ENCODE data around the gene TMEM151B. TPM values are rescaled to one million over a fixed set of nuclear protein-coding genes. Genes with fewer than 3 reads are reported as not detected.

TMEM151B gene
- total RNA-seq, 1 donor from 2014 or later, result 0.13 TPM

DNA sequence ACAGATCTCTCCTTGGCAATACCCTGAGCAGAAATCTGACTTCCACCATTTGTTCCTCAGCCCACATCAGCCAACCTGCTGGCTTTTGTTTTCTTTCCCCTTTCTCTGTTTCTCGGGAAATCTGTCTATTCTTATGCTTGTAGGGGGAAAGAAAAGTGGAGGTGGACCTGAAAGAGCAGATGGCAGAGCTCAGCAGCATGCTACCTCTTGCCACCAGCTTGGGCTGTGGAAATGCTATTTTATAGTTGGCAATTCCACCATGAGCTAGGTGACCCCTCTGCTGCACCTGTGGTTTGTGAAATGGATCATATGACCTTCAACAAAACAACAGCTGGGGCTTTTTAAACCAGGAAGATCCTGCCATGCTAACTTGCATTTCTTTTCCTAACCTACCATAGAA is 65.4 kb downstream of the TMEM151B start:
- H3K27me3 ChIP-seq, result no peaks in the 10 kb centered on the region
- no peaks in the 10 kb centered on the region for H3K9me3 ChIP-seq (ENCODE audit: low read depth)
- Mint-ChIP-seq H3K27ac (no peak overlapping the region), H3K9me3 (no peaks in the 10 kb centered on the region), H3K27me3 (ENCODE audit: insufficient read depth, low read depth) (peaks cover 2% of the 10 kb centered on the region), H3K4me3 (no peak overlapping the region), H3K4me1 (peaks cover 20% of the 10 kb centered on the region), H3K36me3 (no peaks in the 10 kb centered on the region)
- H2AFZ ChIP-seq (replicated peaks), result no peak overlapping the region
- no peak for DNase-seq (ENCODE audit: low spot score)
- peaks cover 4% of the 10 kb centered on the region for H3K4me1 ChIP-seq
- H3K4me3 ChIP-seq, result no peak overlapping the region
- TF ChIP-seq EZH2 (IDR thresholded peaks at IDR 0.05), result no peak
- TF ChIP-seq CTCF (IDR thresholded peaks at IDR 0.05), result no peak
- TF ChIP-seq EZH2phosphoT487 (IDR thresholded peaks at IDR 0.05), result no peak
- no peaks in the 10 kb centered on the region for H3K36me3 ChIP-seq
- H3K79me2 ChIP-seq (ENCODE audit: low read depth), result no peaks in the 10 kb centered on the region
- no peak overlapping the region for H3K9ac ChIP-seq
- no peak overlapping the region for H3K27ac ChIP-seq
- H3F3A ChIP-seq (ENCODE audit: low read depth), result peaks cover 9% of the 10 kb centered on the region
- no peaks in the 10 kb centered on the region for H4K20me1 ChIP-seq (ENCODE audit: low read depth)
- no peak overlapping the region for H3K4me2 ChIP-seq

DNA sequence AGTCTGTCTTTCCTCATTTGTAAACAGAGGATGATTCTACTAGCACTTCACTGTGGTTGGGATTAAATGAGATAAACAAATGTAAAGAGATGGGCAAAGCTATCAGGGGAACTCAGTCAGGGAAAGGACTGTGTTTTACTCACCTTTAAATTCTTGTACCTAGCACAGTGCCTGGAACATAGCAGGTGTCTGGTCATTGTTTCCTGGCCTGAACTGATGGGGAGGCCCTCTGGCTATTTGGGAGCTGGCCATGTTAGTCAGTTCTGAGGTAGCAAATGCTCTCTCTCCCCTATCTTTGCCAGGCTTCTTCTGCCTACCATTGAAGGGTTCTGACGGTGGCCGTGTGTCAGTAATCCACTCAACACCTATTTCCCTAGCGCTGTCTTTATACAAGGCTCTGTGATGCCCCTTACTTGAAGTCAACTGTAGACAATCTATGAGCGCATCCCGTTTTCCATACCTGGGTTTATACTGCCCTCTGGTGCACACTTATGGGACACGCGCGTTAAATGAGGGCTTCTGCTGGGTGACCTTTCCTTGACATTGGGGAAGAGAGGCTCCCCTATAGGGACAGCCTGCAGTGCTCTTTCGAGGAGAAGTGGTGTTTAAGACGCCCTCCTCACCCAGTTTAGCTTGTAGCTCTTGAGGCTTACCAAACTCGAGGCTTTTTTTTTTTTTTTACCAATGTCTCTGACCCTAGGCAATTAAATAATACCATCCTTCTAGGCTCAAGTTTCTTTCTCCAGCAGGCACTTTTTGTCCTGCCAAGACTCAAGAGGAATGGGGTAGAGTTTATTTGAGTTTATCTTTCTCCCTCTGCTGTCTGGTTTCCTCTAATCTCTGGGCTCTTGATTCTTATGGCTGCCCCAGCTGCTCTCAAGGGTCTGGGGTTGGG is 68.2 kb downstream of the TMEM151B start:
- H3F3A ChIP-seq (ENCODE audit: low read depth), result peaks cover 9% of the 10 kb centered on the region
- Mint-ChIP-seq H3K27me3 (ENCODE audit: insufficient read depth, low read depth) (no peaks in the 10 kb centered on the region), H3K27ac (no peak overlapping the region), H3K4me1 (peaks cover 15% of the 10 kb centered on the region), H3K9me3 (no peaks in the 10 kb centered on the region), H3K36me3 (no peaks in the 10 kb centered on the region), H3K4me3 (no peak overlapping the region)
- H2AFZ ChIP-seq (replicated peaks), result no peak overlapping the region
- H3K27ac ChIP-seq, result no peak overlapping the region
- no peaks in the 10 kb centered on the region for H3K36me3 ChIP-seq
- peak; percentile 86 for TF ChIP-seq CTCF (IDR thresholded peaks at IDR 0.05)
- TF ChIP-seq EZH2 (IDR thresholded peaks at IDR 0.05), result no peak
- no peak for TF ChIP-seq EZH2phosphoT487 (IDR thresholded peaks at IDR 0.05)
- H3K9me3 ChIP-seq (ENCODE audit: low read depth), result no peaks in the 10 kb centered on the region
- peaks cover 22% of the 10 kb centered on the region for H3K27me3 ChIP-seq
- peaks cover 4% of the 10 kb centered on the region for H3K4me1 ChIP-seq
- no peaks in the 10 kb centered on the region for H3K79me2 ChIP-seq (ENCODE audit: low read depth)
- no peak overlapping the region for H3K9ac ChIP-seq
- H4K20me1 ChIP-seq (ENCODE audit: low read depth), result no peaks in the 10 kb centered on the region
- H3K4me2 ChIP-seq, result no peak overlapping the region
- no peak overlapping the region for H3K4me3 ChIP-seq
- peak; percentile 81 for DNase-seq (ENCODE audit: low spot score)

GRCh38 chr6:44339301-44339700 is 69.1 kb downstream of the TMEM151B start:
- Histone ChIP-seq H2AFZ (replicated peaks) (no peak overlapping the region), H3K27me3 (peaks cover 28% of the 10 kb centered on the region), H3K36me3 (no peaks in the 10 kb centered on the region), H3K4me3 (no peak overlapping the region), H4K20me1 (ENCODE audit: low read depth) (no peaks in the 10 kb centered on the region), H3K4me2 (no peak overlapping the region), H3K9me3 (ENCODE audit: low read depth) (no peaks in the 10 kb centered on the region), H3K9ac (no peak overlapping the region), H3K27ac (no peak overlapping the region), H3K79me2 (ENCODE audit: low read depth) (no peaks in the 10 kb centered on the region), H3K4me1 (peaks cover 4% of the 10 kb centered on the region), H3F3A (ENCODE audit: low read depth) (peaks cover 9% of the 10 kb centered on the region)
- Mint-ChIP-seq H3K27ac (no peak overlapping the region), H3K9me3 (no peaks in the 10 kb centered on the region), H3K36me3 (no peaks in the 10 kb centered on the region), H3K4me1 (peaks cover 15% of the 10 kb centered on the region), H3K27me3 (ENCODE audit: insufficient read depth, low read depth) (no peaks in the 10 kb centered on the region), H3K4me3 (no peak overlapping the region)
- TF ChIP-seq EZH2 (IDR thresholded peaks at IDR 0.05), result no peak
- no peak for TF ChIP-seq EZH2phosphoT487 (IDR thresholded peaks at IDR 0.05)
- TF ChIP-seq CTCF (IDR thresholded peaks at IDR 0.05), result no peak
- no peak for DNase-seq (ENCODE audit: low spot score)
